ENCODE data around the gene RAB1A.
"Not testable (repeated sequence)": the region's sequence is repeated elsewhere in the genome, so short reads cannot be mapped to it uniquely, and the experiment has no call there.

Gene RAB1A

GRCh38 chr2:65134158-65134557, 4.3 kb upstream of the RAB1A start:
- DNase-seq (ENCODE audit: low read depth): no peak

- no peak for DNase-seq (ENCODE audit: low read depth)
Observed at GRCh38 chr2:65133626-65134025, 3.7 kb upstream of the RAB1A start.

GRCh38 chr2:65132930-65133329, 3.0 kb upstream of the RAB1A start:
- DNase-seq (ENCODE audit: low read depth): not testable (repeated sequence)

- DNase-seq (ENCODE audit: low read depth): no peak
Observed at GRCh38 chr2:65130664-65131175, 814 bp upstream of the RAB1A start.

- peak; percentile 1 for DNase-seq (ENCODE audit: low read depth)
Observed at GRCh38 chr2:65129286-65129825, 550 bp downstream of the RAB1A start.

- no peak for DNase-seq (ENCODE audit: low read depth)
Observed at GRCh38 chr2:65128297-65129190, 1.4 kb downstream of the RAB1A start.

GRCh38 chr2:65125457-65125856, 4.4 kb downstream of the RAB1A start:
- not testable (repeated sequence) for DNase-seq (ENCODE audit: low read depth)

GRCh38 chr2:65122313-65122712, 7.6 kb downstream of the RAB1A start:
- DNase-seq (ENCODE audit: low read depth): no peak

GRCh38 chr2:65120990-65121693, 8.8 kb downstream of the RAB1A start:
- DNase-seq (ENCODE audit: low read depth): no peak

- no peak for DNase-seq (ENCODE audit: low read depth)
Observed at GRCh38 chr2:65116645-65117044, 13.3 kb downstream of the RAB1A start.

- no peak for DNase-seq (ENCODE audit: low read depth)
Observed at GRCh38 chr2:65114921-65115320, 15.0 kb downstream of the RAB1A start.

GRCh38 chr2:65113816-65114215, 16.1 kb downstream of the RAB1A start:
- DNase-seq (ENCODE audit: low read depth): no peak

- no peak for DNase-seq (ENCODE audit: low read depth)
Observed at GRCh38 chr2:65113229-65113628, 16.7 kb downstream of the RAB1A start.

- DNase-seq (ENCODE audit: low read depth): no peak
Observed at GRCh38 chr2:65112633-65113032, 17.3 kb downstream of the RAB1A start.

GRCh38 chr2:65108780-65109179, 21.1 kb downstream of the RAB1A start:
- DNase-seq (ENCODE audit: low read depth): no peak

GRCh38 chr2:65107530-65107929, 22.4 kb downstream of the RAB1A start:
- DNase-seq (ENCODE audit: low read depth): no peak

GRCh38 chr2:65103013-65103715, 26.7 kb downstream of the RAB1A start:
- DNase-seq (ENCODE audit: low read depth): no peak

- DNase-seq (ENCODE audit: low read depth): no peak
Observed at GRCh38 chr2:65101071-65101470, 28.8 kb downstream of the RAB1A start.

GRCh38 chr2:65098741-65099140, 31.2 kb downstream of the RAB1A start:
- DNase-seq (ENCODE audit: low read depth): no peak

- DNase-seq (ENCODE audit: low read depth): no peak
Observed at GRCh38 chr2:65097844-65098243, 32.1 kb downstream of the RAB1A start.

- no peak for DNase-seq (ENCODE audit: low read depth)
Observed at GRCh38 chr2:65096948-65097347, 33.0 kb downstream of the RAB1A start.

- no peak for DNase-seq (ENCODE audit: low read depth)
Observed at GRCh38 chr2:65093211-65093610, 36.7 kb downstream of the RAB1A start.
